Fibroblast of gingiva (primary cell): Measurements from ENCODE around the gene NOL4L.
A peak's percentile ranks its signal among the peaks of the same experiment; 100 is the strongest.

Experiments used
- DNase-seq: peaks from one replicate; pipeline ENCODE4 v3.0.0-alpha.2; 2011; ENCODE audit warnings: low read depth

Gene NOL4L

GRCh38 chr20:32539817-32540675 lies 45.1 kb downstream of the NOL4L start:
- no peak for DNase-seq

GRCh38 chr20:32539026-32539816 lies 45.9 kb downstream of the NOL4L start:
- DNase-seq = no peak

DNA sequence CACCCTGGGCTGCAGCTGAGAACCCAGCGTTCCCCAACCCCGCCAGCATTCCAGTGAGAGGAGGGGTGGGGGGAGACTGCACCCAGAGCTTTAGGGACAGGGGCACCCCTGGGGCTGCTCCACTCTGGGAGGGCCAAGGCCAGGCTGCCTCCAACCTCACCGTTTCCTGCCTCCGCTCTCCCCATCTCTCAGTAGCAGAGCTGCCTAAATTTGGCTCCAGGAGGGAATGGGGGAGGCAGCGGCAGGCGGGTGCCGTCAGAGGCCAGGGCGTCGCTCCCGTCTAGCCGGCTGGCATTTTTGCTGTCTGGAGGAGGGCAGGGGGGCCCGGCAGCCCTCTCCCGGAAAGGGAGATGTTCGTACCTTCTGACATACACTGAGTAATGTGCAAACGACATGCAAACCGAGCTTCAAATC lies 46.6 kb downstream of the NOL4L start:
- no peak for DNase-seq

GRCh38 chr20:32537657-32538525 lies 47.2 kb downstream of the NOL4L start:
- no peak for DNase-seq

DNA sequence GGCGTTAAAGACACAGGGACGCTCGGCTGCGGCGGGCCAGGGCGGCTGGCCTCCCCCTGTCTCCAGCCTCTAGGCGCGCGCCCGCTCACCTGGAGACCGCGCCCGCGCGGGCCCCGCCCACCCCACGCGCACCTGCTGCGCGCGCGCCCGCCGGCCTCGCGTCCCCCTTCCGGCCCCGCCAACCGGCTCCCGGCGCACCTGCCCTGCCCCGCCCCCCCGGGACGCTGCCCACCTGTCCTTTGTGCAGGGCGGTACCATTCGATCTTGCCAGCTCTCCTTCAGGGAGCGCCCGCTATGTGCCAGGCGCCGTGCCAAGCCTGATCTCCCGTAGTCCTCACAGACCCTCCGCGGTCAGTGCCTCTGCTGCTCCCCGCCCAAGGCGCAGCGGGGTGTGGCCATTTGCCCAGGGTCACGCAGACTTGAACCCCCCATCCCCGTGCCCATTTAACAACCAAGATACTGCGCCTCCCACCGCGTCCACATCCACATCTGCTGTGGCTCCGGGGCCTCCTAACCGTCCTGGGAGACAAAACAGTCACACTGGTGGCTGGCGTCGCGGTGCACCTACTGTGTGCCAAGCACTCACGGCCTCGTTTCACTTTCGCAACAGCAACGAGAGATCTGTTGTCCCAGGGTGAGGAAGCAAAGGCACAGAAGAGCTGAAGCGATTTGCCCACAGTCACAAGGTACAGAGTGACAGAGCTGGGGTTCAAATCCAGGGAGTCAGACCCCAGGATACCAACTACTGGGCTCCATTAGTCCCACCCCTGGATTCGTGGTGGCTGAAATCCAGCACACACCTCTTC lies 48.1 kb downstream of the NOL4L start:
- DNase-seq = no peak

GRCh38 chr20:32535953-32536823 lies 48.9 kb downstream of the NOL4L start:
- DNase-seq = no peak

DNA sequence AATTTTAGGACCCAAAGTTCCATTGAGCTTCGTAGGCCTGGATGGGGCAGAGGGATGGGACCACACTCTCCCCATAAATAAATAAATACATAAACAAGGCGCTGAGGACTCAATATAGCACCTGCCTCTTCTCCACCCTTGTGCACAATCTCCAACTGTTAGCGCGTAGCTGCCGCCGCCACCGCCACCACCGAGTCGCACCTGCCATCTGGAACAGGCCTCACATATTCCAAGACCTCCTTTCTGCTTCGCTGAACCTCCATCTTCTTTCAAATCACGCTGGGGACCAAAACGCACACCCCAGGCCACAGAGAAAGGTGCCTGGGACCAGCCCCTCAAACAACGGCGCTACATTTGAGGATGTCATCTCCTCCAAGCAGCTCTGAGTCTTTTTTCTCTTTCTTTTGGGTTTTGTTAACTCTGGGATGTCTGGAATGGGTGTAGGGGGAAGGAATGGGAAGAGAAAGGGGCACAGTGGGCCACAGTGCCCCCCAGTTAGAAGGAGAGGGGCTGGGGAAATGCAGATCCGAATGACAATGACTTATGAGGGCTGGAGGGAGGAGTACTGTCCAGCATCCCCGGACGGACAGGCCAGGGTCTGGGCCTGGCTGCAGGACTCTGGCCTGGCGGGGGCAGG lies 49.7 kb downstream of the NOL4L start:
- DNase-seq = no peak

DNA sequence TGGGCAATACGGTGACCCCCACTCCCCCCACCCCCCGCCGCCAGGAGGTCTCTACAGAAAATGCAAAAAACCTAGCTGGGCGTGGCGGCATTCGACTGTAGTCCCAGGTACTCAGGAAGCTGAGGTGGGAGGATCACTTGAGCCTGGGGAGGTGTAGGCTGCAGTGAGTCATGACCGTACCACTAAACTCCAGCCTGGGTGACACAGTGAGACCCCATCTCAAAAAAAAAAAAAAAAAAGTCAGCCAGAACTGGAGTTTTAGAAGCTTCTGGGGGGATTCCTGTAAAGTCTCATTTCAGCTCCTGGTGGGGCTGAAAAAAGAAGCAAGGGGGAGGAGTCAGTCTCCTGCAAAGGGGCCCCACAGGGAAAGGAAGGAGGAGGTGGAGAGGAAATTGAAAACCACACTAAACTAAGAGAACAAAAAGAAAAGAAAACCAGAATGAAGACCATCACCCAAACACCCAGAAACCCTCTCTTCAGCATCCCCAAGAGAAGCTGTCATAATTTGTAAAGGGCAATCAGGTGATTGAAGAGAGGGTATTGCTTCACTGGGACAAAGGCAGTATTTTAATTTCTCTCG lies 50.4 kb downstream of the NOL4L start:
- DNase-seq = no peak

GRCh38 chr20:32533732-32534131 lies 51.4 kb downstream of the NOL4L start:
- no peak for DNase-seq

DNA sequence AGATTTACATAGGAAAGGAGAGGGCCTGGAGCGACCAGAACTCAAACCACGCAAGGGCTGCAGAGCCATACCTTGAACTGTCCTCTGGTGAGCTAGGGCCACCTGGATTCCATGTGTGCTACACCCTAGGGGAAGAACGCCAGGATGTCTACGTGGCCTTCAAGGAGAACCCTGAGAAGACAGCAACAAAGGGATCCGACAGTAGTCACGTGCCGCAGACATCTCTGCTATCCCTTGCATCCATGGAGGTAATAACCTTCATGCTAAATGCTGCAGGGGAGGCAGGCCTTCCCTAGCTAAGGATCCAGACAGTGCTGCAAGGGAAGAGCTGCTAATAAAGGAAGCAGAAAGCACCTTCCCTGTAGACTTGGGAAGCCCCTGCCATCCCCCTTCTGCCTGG lies 52.9 kb downstream of the NOL4L start:
- no peak for DNase-seq

DNA sequence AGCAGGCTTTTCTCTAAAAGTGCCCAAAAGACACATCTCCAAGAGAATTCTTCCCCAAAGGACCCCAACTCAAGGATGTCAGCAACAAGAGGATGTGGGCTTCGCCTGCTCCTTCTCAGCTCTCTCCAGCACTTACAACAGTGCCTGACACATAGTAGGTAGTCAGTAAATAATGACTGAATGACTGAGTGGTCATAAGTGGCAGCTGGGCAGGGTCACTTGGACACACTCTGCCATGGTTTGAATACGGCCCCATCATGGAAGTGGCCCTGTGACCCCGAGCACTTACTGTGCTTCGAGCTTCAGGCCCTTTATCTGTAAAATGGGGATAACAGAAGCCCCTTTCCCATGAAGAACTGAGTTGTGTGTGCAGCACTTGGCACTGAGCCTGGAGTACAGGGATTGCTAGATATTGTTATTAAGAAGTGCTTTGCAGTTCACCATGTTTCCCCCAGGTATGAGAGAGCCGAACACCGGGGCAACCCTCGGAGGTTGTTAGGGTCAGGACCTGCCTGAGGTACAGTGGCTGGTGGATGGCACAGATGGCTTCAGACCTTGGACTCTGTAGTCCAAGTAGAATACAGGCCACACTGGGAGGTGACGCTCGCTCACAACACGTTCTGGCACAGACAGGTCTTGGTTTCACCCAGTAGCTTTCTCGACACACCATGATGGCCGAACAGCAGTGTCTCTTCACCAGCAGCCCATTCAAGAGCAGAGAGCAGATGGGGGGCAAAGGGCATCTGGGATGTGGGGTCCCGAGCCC lies 56.0 kb downstream of the NOL4L start:
- DNase-seq = no peak

DNA sequence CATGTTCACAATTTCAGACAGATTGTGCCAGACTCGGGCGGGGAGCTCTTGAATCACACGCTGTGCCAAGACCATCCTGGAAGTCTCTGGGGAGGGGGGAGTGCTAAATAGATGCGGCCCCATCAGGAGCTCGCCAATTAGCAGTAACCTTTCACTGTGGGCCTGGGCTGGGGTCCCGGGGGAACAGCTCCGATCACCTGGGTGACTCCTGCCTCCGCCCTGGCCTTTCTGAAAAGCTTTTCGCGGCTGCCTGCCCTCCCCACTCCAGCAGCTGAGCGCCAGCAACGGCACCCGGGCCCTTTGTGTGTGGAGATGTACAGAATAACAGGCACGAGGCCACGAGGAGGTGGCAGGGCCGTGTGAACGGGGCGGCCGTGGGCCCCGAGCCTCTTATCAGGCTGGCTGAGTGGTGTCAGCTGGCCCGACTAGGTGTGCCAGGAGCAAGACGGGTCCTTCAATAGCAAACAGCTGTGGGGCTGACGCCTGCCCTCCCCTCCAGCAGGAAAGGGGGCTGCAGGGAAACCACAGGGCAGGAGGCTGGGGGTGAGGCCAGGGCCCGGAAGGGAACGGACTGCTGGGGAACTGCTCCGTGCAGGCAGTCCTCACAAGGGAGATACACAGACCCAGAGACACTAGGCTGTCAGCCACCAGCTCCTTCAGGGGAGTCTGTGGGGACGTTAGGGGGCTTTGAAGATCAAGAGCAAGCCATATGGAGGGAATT lies 56.8 kb downstream of the NOL4L start:
- no peak for DNase-seq

GRCh38 chr20:32527447-32528055 lies 57.6 kb downstream of the NOL4L start:
- no peak for DNase-seq

DNA sequence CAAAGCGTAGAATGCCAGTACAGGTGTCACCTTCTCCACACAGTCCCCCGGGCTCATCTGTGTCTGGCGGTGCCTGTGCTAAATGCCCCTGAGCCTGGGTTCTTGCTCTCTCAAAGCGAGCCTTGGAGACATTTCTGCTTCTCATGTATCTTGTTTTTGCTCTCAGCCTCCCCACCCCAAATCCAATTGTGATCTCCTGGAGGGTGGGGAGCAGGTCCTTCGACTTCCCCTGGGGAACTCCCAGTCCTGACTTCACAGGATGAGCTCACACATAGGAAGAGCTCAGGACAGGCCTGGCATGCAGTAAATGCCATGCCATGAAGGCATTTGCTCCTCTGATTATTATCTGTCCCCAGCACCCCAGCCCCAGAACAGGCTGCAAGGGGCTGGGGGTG lies 58.1 kb downstream of the NOL4L start:
- DNase-seq = no peak

DNA sequence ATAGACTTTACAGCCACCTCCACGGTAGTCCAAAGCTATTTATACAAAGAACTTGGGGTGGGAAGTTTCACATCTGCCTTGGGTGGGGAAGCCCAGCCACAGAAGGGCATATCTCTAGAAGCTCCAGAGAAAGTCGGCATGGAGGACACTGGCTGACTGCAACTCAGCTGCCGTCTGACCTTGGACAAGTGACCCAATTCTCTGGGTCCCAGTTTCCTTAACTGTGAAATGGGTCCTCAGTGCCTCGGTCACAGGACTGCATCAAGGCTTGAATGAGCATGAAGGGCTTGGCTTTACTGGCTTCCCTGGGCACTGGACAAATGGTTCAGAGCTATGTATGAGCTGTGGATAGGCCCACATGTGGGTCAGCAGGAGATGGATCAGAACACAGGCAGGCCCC lies 58.6 kb downstream of the NOL4L start:
- no peak for DNase-seq

- DNase-seq = no peak
These were observed 59.0 kb downstream of the NOL4L start for GRCh38 chr20:32526125-32526524.

- DNase-seq = peak; percentile 51
These were observed 60.2 kb downstream of the NOL4L start for GRCh38 chr20:32524829-32525501.
